Right atrium auricular region (tissue), 2 donors: ENCODE data around the gene SLC1A1. TPM values are rescaled to one million over a fixed set of nuclear protein-coding genes. Genes with fewer than 3 reads are reported as not detected.

Source experiments
- DNase-seq: peaks from one replicate; pipeline ENCODE4 v3.0.0-alpha.2; 2019; ENCODE audit warnings: low spot score
- H3K27ac ChIP-seq, 2 donors: fragments of 200-600 bp; sonication (generic); 1 replicate in 1 of 2; 2 replicates in 1 of 2; pipeline ENCODE4 v1.5.1; 2016 to 2019
- H3K27me3 ChIP-seq, 2 donors: fragments of 200-600 bp; sonication (generic); one replicate each; pipeline versions ENCODE4 v1.5.1 to v1.6.0; 2017 to 2019
- H3K36me3 ChIP-seq: fragments of 200-600 bp; sonication (generic); one replicate; pipeline ENCODE4 v1.5.1; 2016
- H3K4me1 ChIP-seq, 2 donors: fragments of 200-600 bp; sonication (generic); one replicate each; pipeline versions ENCODE4 v1.5.1 to v1.6.0; 2017 to 2019
- H3K4me3 ChIP-seq, 2 donors: fragments of 200-600 bp; sonication (generic); 1 replicate in 1 of 2; 2 replicates in 1 of 2; pipeline ENCODE4 v1.5.1; 2017 to 2019; ENCODE audit warnings: mild to moderate bottlenecking in 1 of 2, moderate library complexity in 1 of 2
- H3K9me3 ChIP-seq, 2 donors: fragments of 200-600 bp; sonication (generic); one replicate each; pipeline ENCODE4 v1.5.1; 2019
- total RNA-seq, 2 donors: library from RNA; depleted of rRNA; stranded (reverse); fragments of >200 nt; gene quantifications; one replicate each; pipeline ENCODE4 v1.1.0, GENCODE V29; 2016
- TF ChIP-seq, protein P1 (sequence below), 2 donors: fragments of 200-600 bp; sonication (generic); IDR thresholded peaks; one replicate each; pipeline ENCODE4 v1.5.1; 2019; ENCODE audit warnings: antibody characterized with exemption in 2 of 2

The SLC1A1 gene
- total RNA-seq, 2 donors from 2014 or later = 2.6 to 2.9 TPM

GRCh38 chr9:4508907-4509589, 18.8 kb downstream of the SLC1A1 start:
- Histone ChIP-seq H3K27ac (no peak overlapping the region), H3K36me3 (no peaks in the 10 kb centered on the region), H3K4me1 (no peaks in the 10 kb centered on the region), H3K4me3 (no peak overlapping the region), H3K27me3 (no peaks in the 10 kb centered on the region), H3K9me3 (no peaks in the 10 kb centered on the region)
- DNase-seq = no peak
- TF ChIP-seq, protein P1, sequence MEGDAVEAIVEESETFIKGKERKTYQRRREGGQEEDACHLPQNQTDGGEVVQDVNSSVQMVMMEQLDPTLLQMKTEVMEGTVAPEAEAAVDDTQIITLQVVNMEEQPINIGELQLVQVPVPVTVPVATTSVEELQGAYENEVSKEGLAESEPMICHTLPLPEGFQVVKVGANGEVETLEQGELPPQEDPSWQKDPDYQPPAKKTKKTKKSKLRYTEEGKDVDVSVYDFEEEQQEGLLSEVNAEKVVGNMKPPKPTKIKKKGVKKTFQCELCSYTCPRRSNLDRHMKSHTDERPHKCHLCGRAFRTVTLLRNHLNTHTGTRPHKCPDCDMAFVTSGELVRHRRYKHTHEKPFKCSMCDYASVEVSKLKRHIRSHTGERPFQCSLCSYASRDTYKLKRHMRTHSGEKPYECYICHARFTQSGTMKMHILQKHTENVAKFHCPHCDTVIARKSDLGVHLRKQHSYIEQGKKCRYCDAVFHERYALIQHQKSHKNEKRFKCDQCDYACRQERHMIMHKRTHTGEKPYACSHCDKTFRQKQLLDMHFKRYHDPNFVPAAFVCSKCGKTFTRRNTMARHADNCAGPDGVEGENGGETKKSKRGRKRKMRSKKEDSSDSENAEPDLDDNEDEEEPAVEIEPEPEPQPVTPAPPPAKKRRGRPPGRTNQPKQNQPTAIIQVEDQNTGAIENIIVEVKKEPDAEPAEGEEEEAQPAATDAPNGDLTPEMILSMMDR (IDR thresholded peaks at IDR 0.05) = no peak

- Histone ChIP-seq H3K4me3 (no peak overlapping the region), H3K27ac (no peak overlapping the region), H3K27me3 (no peaks in the 10 kb centered on the region), H3K4me1 (no peaks in the 10 kb centered on the region), H3K9me3 (no peaks in the 10 kb centered on the region), H3K36me3 (no peaks in the 10 kb centered on the region)
- no peak for DNase-seq
- TF ChIP-seq, protein P1 (IDR thresholded peaks at IDR 0.05) = no peak
Observed at GRCh38 chr9:4509590-4509984, 19.3 kb downstream of the SLC1A1 start.

DNA sequence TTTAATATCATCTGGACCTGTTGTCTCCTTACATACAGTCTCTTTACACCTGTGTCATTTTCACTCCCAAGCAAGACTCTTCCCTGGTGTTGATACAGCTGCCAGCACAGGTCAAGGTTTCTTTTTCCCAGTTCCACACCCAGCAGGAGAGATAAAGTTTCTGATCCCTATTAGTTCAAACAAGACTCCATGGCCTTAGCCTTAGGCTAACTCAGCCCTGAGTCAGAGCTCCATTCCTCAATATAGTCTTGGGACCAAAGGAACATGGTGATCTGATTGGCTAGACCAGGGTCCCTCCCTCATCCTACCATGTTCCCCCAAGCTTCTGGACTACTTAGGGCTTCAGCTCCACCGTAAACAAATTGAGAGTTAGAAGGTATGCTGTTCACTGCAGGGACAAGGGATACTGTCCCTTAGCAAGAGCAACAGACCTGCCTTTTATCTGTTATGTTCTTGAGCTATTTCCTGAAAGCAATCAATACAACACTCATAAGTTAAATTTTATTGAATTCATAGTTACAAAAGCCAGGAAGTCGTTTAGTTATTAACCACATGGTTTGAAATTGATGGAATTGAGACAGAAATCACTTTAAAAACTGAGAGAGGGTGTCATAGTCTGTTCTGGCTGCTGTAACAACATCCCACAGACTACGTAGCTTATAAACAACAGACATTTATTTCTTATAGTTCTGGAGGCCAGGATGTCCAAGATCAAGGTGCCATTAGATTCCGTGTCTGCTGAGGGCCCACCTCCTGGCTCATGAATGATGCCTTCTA, 20.5 kb downstream of the SLC1A1 start:
- no peak for DNase-seq
- H3K4me3 ChIP-seq = no peak overlapping the region
- TF ChIP-seq, protein P1 (IDR thresholded peaks at IDR 0.05) = no peak
- no peaks in the 10 kb centered on the region for H3K9me3 ChIP-seq
- H3K4me1 ChIP-seq = no peaks in the 10 kb centered on the region
- H3K27me3 ChIP-seq = no peaks in the 10 kb centered on the region
- no peaks in the 10 kb centered on the region for H3K36me3 ChIP-seq
- H3K27ac ChIP-seq = no peak overlapping the region

DNA sequence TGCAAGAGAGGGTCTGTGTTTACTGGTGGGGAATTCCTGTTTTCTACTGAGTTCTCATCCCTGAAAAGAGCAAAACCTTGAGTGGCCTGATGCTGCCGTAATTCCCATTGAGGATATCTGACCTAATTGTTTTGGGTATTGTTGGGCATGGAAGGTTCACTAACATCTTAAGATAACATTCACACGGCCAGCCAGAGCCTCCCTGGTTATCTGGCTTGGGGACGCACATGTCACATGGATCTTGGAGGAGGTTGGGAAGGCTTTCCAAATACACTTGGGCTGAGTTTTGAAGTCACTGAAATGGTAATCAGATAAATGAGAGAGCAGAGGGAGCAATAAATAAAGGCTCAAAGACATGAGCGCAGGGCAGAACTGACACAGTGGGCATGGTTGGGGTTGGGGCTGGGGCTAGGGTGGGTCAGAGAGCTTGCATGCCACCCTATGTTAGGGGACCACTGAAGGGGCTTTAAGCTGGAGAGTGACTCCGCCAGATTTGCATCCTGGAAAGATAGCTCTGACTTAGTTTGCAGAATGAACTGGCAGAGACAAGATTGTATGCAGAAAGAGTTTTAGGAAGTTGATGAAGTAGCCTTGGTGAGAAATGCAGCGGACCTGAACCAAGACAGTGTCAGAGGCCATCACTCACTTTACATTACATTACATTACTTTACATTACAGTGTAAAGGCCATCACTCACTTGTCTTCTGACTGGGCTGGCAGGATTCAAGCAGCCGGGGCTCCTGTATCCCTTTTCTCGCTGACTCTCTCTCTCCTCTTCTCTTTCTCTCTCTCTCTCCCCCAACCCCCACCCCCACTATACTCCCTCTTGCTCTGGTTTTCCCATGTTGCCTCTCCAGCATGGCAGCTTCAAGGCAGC, 24.2 kb downstream of the SLC1A1 start:
- no peaks in the 10 kb centered on the region for H3K27me3 ChIP-seq
- no peak overlapping the region for H3K4me3 ChIP-seq
- no peaks in the 10 kb centered on the region for H3K36me3 ChIP-seq
- no peaks in the 10 kb centered on the region for H3K4me1 ChIP-seq
- no peaks in the 10 kb centered on the region for H3K9me3 ChIP-seq
- TF ChIP-seq, protein P1 (IDR thresholded peaks at IDR 0.05) = no peak
- DNase-seq = no peak
- no peak overlapping the region for H3K27ac ChIP-seq

GRCh38 chr9:4515958-4516375, 25.7 kb downstream of the SLC1A1 start:
- Histone ChIP-seq H3K36me3 (no peaks in the 10 kb centered on the region), H3K4me3 (no peak overlapping the region), H3K4me1 (no peaks in the 10 kb centered on the region), H3K27ac (no peak overlapping the region), H3K27me3 (no peaks in the 10 kb centered on the region), H3K9me3 (no peaks in the 10 kb centered on the region)
- TF ChIP-seq, protein P1 (IDR thresholded peaks at IDR 0.05) = no peak
- no peak for DNase-seq
